ENCODE measurements around the gene XXYLT1.

Gene XXYLT1

DNA sequence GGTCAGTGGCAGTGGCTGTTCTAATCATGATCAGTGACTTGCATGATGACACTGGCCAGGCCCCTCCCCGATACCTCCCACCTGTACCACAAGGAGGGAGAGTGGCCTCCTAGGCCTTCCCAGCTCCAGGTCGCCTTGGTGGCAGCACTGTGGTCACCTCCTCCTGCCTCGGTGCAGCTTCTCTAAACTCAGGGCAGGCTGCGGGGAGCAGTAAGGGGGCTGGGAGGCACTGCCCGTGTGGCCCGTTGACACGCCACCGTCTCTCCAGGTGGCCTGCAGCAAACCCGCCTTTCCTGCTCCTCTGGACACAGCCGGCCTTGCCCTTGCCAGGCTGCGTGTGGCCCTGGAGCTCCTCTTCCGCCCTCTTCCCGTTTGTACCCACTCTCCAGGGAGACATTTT, 184.1 kb downstream of the XXYLT1 start:
- POLR2A ChIA-PET = interaction anchor here (0.6 kb wide), 1 partner anchor 98 kb away, joined by 3 read pairs; no protein-coding TSS in a partner anchor
- TF ChIP-seq, protein P1, sequence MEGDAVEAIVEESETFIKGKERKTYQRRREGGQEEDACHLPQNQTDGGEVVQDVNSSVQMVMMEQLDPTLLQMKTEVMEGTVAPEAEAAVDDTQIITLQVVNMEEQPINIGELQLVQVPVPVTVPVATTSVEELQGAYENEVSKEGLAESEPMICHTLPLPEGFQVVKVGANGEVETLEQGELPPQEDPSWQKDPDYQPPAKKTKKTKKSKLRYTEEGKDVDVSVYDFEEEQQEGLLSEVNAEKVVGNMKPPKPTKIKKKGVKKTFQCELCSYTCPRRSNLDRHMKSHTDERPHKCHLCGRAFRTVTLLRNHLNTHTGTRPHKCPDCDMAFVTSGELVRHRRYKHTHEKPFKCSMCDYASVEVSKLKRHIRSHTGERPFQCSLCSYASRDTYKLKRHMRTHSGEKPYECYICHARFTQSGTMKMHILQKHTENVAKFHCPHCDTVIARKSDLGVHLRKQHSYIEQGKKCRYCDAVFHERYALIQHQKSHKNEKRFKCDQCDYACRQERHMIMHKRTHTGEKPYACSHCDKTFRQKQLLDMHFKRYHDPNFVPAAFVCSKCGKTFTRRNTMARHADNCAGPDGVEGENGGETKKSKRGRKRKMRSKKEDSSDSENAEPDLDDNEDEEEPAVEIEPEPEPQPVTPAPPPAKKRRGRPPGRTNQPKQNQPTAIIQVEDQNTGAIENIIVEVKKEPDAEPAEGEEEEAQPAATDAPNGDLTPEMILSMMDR (IDR thresholded peaks at IDR 0.05; ENCODE audit: control extremely low read depth, extremely low read depth, low read depth, missing control alignments) = no peak
- CTCF ChIA-PET = interaction anchor here (1.2 kb wide), 1 partner anchor 416 kb away, joined by 3 read pairs; no protein-coding TSS in a partner anchor
- no peak for DNase-seq (ENCODE audit: extremely low spot score)

DNA sequence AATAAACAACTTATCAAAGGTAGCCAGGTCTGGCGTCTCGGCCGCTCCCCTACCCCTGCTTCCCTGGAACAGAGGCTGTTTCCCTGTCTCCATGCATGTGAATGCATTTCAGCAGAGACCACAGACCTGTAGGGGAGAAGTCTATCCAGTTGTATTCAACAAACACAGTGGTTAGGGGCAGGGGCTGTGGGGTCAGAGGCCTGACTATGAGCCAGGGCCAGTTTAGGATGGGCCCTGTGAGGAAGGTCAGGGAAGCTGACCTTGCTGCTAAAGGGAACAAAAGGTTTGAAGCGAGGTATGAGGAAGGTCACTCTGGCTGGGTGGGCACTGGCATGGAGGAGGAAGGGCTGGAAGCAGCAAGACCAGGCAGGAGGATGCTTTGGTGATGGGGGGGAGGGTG, 184.6 kb downstream of the XXYLT1 start:
- DNase-seq (ENCODE audit: extremely low spot score) = no peak
- CTCF ChIA-PET = interaction anchor here (1.0 kb wide), 1 partner anchor 8 kb away, joined by 3 read pairs; no protein-coding TSS in a partner anchor
- POLR2A ChIA-PET = interaction anchor here (0.6 kb wide), 1 partner anchor 98 kb away, joined by 3 read pairs; no protein-coding TSS in a partner anchor
- TF ChIP-seq, protein P1 (IDR thresholded peaks at IDR 0.05; ENCODE audit: control extremely low read depth, extremely low read depth, low read depth, missing control alignments) = no peak

- CTCF ChIA-PET = interaction anchor here (1.0 kb wide), 1 partner anchor 9 kb away, joined by 3 read pairs; no protein-coding TSS in a partner anchor
- no peak for DNase-seq (ENCODE audit: extremely low spot score)
- POLR2A ChIA-PET = no interaction called here
- TF ChIP-seq, protein P1 (IDR thresholded peaks at IDR 0.05; ENCODE audit: control extremely low read depth, extremely low read depth, low read depth, missing control alignments) = no peak
Measured at GRCh38 chr3:195085356-195086130, 185.4 kb downstream of the XXYLT1 start.

- POLR2A ChIA-PET = no interaction called here
- CTCF ChIA-PET = no interaction called here
- TF ChIP-seq, protein P1 (IDR thresholded peaks at IDR 0.05; ENCODE audit: control extremely low read depth, extremely low read depth, low read depth, missing control alignments) = no peak
- no peak for DNase-seq (ENCODE audit: extremely low spot score)
Measured at GRCh38 chr3:195084746-195085145, 186.2 kb downstream of the XXYLT1 start.

DNA sequence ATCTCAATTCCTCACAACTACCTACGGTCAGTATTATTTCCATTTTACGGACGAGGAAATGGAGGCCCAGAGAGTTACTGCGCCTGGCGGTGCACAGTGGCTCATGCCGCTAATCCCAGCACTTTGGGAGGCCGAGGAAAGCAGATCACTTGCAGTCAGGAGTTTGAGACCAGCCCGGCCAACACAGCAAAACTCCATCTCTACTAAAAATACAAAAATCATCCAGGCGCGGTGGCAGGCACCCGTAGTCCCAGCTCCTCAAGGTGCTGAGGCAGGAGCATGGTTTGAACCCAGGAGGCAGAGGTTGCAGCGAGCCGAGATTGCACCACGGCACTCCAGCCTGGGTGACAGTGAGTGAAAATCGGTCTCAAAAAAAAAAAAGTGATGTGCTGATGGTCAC, 187.3 kb downstream of the XXYLT1 start:
- DNase-seq (ENCODE audit: extremely low spot score) = no peak
- ChIA-PET POLR2A (no interaction called here), CTCF (interaction anchor here (0.7 kb wide), 1 partner anchor 12 kb away, joined by 3 read pairs; no protein-coding TSS in a partner anchor)
- TF ChIP-seq, protein P1 (IDR thresholded peaks at IDR 0.05; ENCODE audit: control extremely low read depth, extremely low read depth, low read depth, missing control alignments) = no peak

- CTCF ChIA-PET = no interaction called here
Measured at GRCh38 chr3:195082811-195083210, 188.1 kb downstream of the XXYLT1 start.

More at GRCh38 chr3:195082811-195083210, 188.1 kb downstream of the XXYLT1 start:
- no peak for DNase-seq (ENCODE audit: extremely low spot score)
- POLR2A ChIA-PET = no interaction called here
- TF ChIP-seq, protein P1 (IDR thresholded peaks at IDR 0.05; ENCODE audit: control extremely low read depth, extremely low read depth, low read depth, missing control alignments) = no peak

Data from GM10248 (cell line).